Endothelial cell (in vitro differentiated cells): ENCODE data around the gene RAPGEF4. TPM values are rescaled to one million over a fixed set of nuclear protein-coding genes. Genes with fewer than 3 reads are reported as not detected.

Experiments used
- DNase-seq: peaks from one replicate; pipeline ENCODE4 v3.0.0; 2021; ENCODE audit warnings: low spot score
- H3K27ac Mint-ChIP-seq: one replicate; pipeline ENCODE4 v1.8.0; 2021; ENCODE audit warnings: mixed read lengths, inconsistent platforms; ENCODE audit not compliant: unreplicated experiment
- H3K27me3 Mint-ChIP-seq: one replicate; pipeline ENCODE4 v1.8.0; 2021; ENCODE audit warnings: mild to moderate bottlenecking, moderate library complexity, mixed read lengths, inconsistent platforms; ENCODE audit not compliant: unreplicated experiment
- H3K36me3 Mint-ChIP-seq: one replicate; pipeline ENCODE4 v1.8.0; 2021; ENCODE audit warnings: mild to moderate bottlenecking, low read depth, mixed read lengths, inconsistent platforms; ENCODE audit not compliant: unreplicated experiment
- H3K4me1 Mint-ChIP-seq: one replicate; pipeline ENCODE4 v1.8.0; 2021; ENCODE audit warnings: mild to moderate bottlenecking, mixed read lengths, inconsistent platforms; ENCODE audit not compliant: unreplicated experiment
- H3K4me3 Mint-ChIP-seq: one replicate; pipeline ENCODE4 v1.8.0; 2021; ENCODE audit warnings: mild to moderate bottlenecking, mixed read lengths, inconsistent platforms; ENCODE audit not compliant: unreplicated experiment
- H3K9me3 Mint-ChIP-seq: one replicate; pipeline ENCODE4 v1.8.0; 2021; ENCODE audit warnings: mixed read lengths, inconsistent platforms; ENCODE audit not compliant: unreplicated experiment
- total RNA-seq: library from RNA; stranded (reverse); fragmentation: NEBNext Ultra II Directional; extraction: Animal tissue kit (Norgen Biotek cat#: 25700); gene quantifications from one replicate; pipeline ENCODE4 v1.2.1, GENCODE V29; 2021; ENCODE audit not compliant: unreplicated experiment
- TF ChIP-seq, protein P1 (sequence below): fragments of 200-600 bp; sonication (generic); IDR thresholded peaks from one replicate; pipeline ENCODE4 v1.5.0; 2021; ENCODE audit warnings: antibody characterized with exemption; ENCODE audit not compliant: unreplicated experiment

Gene RAPGEF4
- total RNA-seq, 1 donor from 2014 or later: 7.5 TPM

DNA sequence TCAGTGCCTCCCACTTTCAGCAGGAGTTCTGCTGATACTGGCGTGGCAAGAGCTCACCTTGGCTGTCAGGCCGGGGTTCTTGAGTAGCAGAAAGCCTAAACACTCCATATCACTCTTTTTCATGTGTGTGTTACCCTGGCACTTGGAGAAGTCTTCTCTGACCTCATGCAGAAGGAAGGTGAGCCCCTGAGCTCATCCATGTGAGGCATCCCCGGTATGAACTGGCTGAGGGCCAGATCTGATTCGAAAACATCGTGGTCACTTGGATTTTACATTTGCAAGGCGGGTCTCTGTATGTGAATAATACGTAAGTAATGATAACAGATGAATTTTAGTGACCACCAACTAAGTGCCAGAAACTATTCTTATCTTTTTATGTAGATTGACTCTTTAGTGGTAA lies 93.6 kb downstream of the RAPGEF4 start:
- Mint-ChIP-seq H3K27me3 (peaks cover 4% of the 10 kb centered on the region), H3K36me3 (peaks cover 4% of the 10 kb centered on the region), H3K9me3 (no peaks in the 10 kb centered on the region), H3K4me1 (peaks cover 6% of the 10 kb centered on the region), H3K4me3 (no peak overlapping the region), H3K27ac (no peak overlapping the region)
- TF ChIP-seq, protein P1, sequence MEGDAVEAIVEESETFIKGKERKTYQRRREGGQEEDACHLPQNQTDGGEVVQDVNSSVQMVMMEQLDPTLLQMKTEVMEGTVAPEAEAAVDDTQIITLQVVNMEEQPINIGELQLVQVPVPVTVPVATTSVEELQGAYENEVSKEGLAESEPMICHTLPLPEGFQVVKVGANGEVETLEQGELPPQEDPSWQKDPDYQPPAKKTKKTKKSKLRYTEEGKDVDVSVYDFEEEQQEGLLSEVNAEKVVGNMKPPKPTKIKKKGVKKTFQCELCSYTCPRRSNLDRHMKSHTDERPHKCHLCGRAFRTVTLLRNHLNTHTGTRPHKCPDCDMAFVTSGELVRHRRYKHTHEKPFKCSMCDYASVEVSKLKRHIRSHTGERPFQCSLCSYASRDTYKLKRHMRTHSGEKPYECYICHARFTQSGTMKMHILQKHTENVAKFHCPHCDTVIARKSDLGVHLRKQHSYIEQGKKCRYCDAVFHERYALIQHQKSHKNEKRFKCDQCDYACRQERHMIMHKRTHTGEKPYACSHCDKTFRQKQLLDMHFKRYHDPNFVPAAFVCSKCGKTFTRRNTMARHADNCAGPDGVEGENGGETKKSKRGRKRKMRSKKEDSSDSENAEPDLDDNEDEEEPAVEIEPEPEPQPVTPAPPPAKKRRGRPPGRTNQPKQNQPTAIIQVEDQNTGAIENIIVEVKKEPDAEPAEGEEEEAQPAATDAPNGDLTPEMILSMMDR: no peak
- DNase-seq: no peak

GRCh38 chr2:172830482-172830881 lies 94.8 kb downstream of the RAPGEF4 start:
- Mint-ChIP-seq H3K4me1 (peaks cover 14% of the 10 kb centered on the region), H3K4me3 (no peak overlapping the region), H3K27me3 (peaks cover 4% of the 10 kb centered on the region), H3K36me3 (peaks cover 4% of the 10 kb centered on the region), H3K27ac (no peak overlapping the region), H3K9me3 (no peaks in the 10 kb centered on the region)
- DNase-seq: no peak
- TF ChIP-seq, protein P1: no peak

- Mint-ChIP-seq H3K36me3 (no peaks in the 10 kb centered on the region), H3K4me3 (no peak overlapping the region), H3K9me3 (no peaks in the 10 kb centered on the region), H3K27ac (peak overlapping the region; percentile 16), H3K4me1 (peaks cover 29% of the 10 kb centered on the region), H3K27me3 (peaks cover 2% of the 10 kb centered on the region)
- TF ChIP-seq, protein P1: no peak
- DNase-seq: no peak
Measured at GRCh38 chr2:172833898-172834297, 98.3 kb downstream of the RAPGEF4 start.

GRCh38 chr2:172834881-172835280 lies 99.2 kb downstream of the RAPGEF4 start:
- Mint-ChIP-seq H3K9me3 (no peaks in the 10 kb centered on the region), H3K4me1 (peaks cover 29% of the 10 kb centered on the region), H3K27ac (peak overlapping the region; percentile 51), H3K4me3 (no peak overlapping the region), H3K36me3 (no peaks in the 10 kb centered on the region), H3K27me3 (peaks cover 3% of the 10 kb centered on the region)
- DNase-seq: no peak
- TF ChIP-seq, protein P1: no peak

DNA sequence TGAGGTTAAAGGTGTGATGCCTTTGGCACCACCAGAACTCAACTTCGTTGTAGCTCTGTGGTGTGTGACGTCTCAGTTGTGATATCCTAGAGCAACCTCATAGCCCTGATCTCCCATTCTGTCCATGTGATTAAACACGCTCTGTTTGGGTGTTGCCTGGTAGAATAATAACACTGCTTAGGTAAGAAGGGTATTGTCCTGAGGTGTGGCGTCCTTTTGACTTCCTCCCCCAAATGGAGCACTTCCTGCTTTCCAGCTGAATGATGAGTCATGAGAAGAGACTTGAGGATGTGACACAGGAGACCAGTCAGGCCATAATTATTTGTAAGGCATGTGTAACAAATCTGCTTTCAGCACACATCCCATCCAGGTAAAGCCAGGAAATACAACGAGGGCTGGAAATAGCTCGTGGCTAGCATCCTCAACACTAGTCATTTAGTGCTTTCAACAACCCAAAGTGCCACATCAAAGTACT lies 100.7 kb downstream of the RAPGEF4 start:
- peaks cover 5% of the 10 kb centered on the region for H3K27me3 Mint-ChIP-seq
- H3K36me3 Mint-ChIP-seq: no peaks in the 10 kb centered on the region
- H3K4me3 Mint-ChIP-seq: no peak overlapping the region
- TF ChIP-seq, protein P1: no peak
- H3K4me1 Mint-ChIP-seq: peaks cover 29% of the 10 kb centered on the region
- peak overlapping the region; percentile 98 for H3K27ac Mint-ChIP-seq
- peak; percentile 24 for DNase-seq
- no peaks in the 10 kb centered on the region for H3K9me3 Mint-ChIP-seq
